T-helper 17 cell (primary cell): Measurements from ENCODE around the gene UBQLN3. TPM values are rescaled to one million over a fixed set of nuclear protein-coding genes. Genes with fewer than 3 reads are reported as not detected.

Experiments used
- ATAC-seq: fragments of 150-1000 bp; cut with Tn5 transposase; 2 replicates; pipeline ENCODE4 v1.10.0; 2021; ENCODE audit warnings: mild to moderate bottlenecking, moderate library complexity
- DNase-seq, 3 donors: peaks; one replicate each; pipeline versions ENCODE4 v3.0.0 to v3.0.0-alpha.2; 2020 to 2021
- H3K9me3 ChIP-seq: one replicate; pipeline ENCODE4 v1.7.0; 2013; ENCODE audit warnings: low read length, mild to moderate bottlenecking; ENCODE audit not compliant: control insufficient read depth, poor library complexity, severe bottlenecking
- H3K27ac Mint-ChIP-seq: one replicate; pipeline ENCODE4 v1.8.0; 2022; ENCODE audit warnings: mild to moderate bottlenecking, moderate library complexity, mixed read lengths
- H3K27me3 Mint-ChIP-seq: one replicate; pipeline ENCODE4 v1.8.0; 2022; ENCODE audit warnings: mixed read lengths
- H3K36me3 Mint-ChIP-seq: one replicate; pipeline ENCODE4 v1.8.0; 2022; ENCODE audit warnings: low read depth, mixed read lengths
- H3K4me1 Mint-ChIP-seq: one replicate; pipeline ENCODE4 v1.8.0; 2022; ENCODE audit warnings: mild to moderate bottlenecking, mixed read lengths
- H3K4me3 Mint-ChIP-seq: one replicate; pipeline ENCODE4 v1.8.0; 2022; ENCODE audit warnings: mild to moderate bottlenecking, moderate library complexity, mixed read lengths
- total RNA-seq, 4 donors: library from RNA in 2 of 4; stranded (reverse) in 2 of 4; gene quantifications; one replicate each; pipeline ENCODE4 v1.2.3 and lab custom pipeline; 2022 to 2026

Gene UBQLN3
- total RNA-seq, 2 donors from 2014 or later: 0.20 TPM; not detected in 1

GRCh38 chr11:5527716-5528115 is 18.0 kb upstream of the UBQLN3 start:
- H3K27me3 Mint-ChIP-seq: peaks cover 42% of the 10 kb centered on the region
- DNase-seq (no peak), ATAC-seq (no peak)
- H3K4me3 Mint-ChIP-seq: no peak overlapping the region
- H3K4me1 Mint-ChIP-seq: no peaks in the 10 kb centered on the region
- H3K9me3 ChIP-seq: no peaks in the 10 kb centered on the region
- H3K36me3 Mint-ChIP-seq: peaks cover 2% of the 10 kb centered on the region
- H3K27ac Mint-ChIP-seq: no peak overlapping the region

- DNase-seq (no peak), ATAC-seq (no peak)
- Mint-ChIP-seq H3K36me3 (no peaks in the 10 kb centered on the region), H3K27ac (no peak overlapping the region), H3K27me3 (peaks cover 25% of the 10 kb centered on the region), H3K4me1 (no peaks in the 10 kb centered on the region), H3K4me3 (no peak overlapping the region)
- H3K9me3 ChIP-seq: no peaks in the 10 kb centered on the region
Observed at GRCh38 chr11:5524756-5525155, 15.0 kb upstream of the UBQLN3 start.

- Mint-ChIP-seq H3K4me1 (no peaks in the 10 kb centered on the region), H3K4me3 (no peak overlapping the region), H3K27me3 (peaks cover 23% of the 10 kb centered on the region), H3K27ac (no peak overlapping the region), H3K36me3 (no peaks in the 10 kb centered on the region)
- ATAC-seq (no peak), DNase-seq (no peak)
- no peaks in the 10 kb centered on the region for H3K9me3 ChIP-seq
Observed at GRCh38 chr11:5522308-5522707, 12.6 kb upstream of the UBQLN3 start.

- no peaks in the 10 kb centered on the region for H3K9me3 ChIP-seq
- H3K27ac Mint-ChIP-seq: no peak overlapping the region
- H3K4me3 Mint-ChIP-seq: no peak overlapping the region
- no peaks in the 10 kb centered on the region for H3K4me1 Mint-ChIP-seq
- peaks cover 16% of the 10 kb centered on the region for H3K27me3 Mint-ChIP-seq
- no peaks in the 10 kb centered on the region for H3K36me3 Mint-ChIP-seq
- ATAC-seq (no peak), DNase-seq (no peak)
Observed at GRCh38 chr11:5521540-5521939, 11.8 kb upstream of the UBQLN3 start.

- Mint-ChIP-seq H3K27ac (no peak within 1 kb of the TSS), H3K27me3 (peaks cover 5% of the 10 kb centered on the region), H3K4me1 (no peaks in the 10 kb centered on the region), H3K4me3 (no peak within 1 kb of the TSS), H3K36me3 (no peaks in the 10 kb centered on the region)
- no peak for ATAC-seq
- DNase-seq: no peak
- no peaks in the 10 kb centered on the region for H3K9me3 ChIP-seq
Observed at GRCh38 chr11:5516599-5516998, 6.8 kb upstream of the UBQLN3 start, which contains the start of gene UBQLNL. Gene UBQLNL (minus strand): TSS chr11:5516699. CDS start chr11:5516441, 258 bp downstream.

- H3K27ac Mint-ChIP-seq: no peak overlapping the region
- H3K4me1 Mint-ChIP-seq: peaks cover under 1% of the 10 kb centered on the region
- H3K4me3 Mint-ChIP-seq: no peak overlapping the region
- H3K9me3 ChIP-seq: no peaks in the 10 kb centered on the region
- DNase-seq (no peak), ATAC-seq (no peak)
- peaks cover 14% of the 10 kb centered on the region for H3K27me3 Mint-ChIP-seq
- H3K36me3 Mint-ChIP-seq: no peaks in the 10 kb centered on the region
Observed at GRCh38 chr11:5514841-5515240, 5.1 kb upstream of the UBQLN3 start.

- H3K27me3 Mint-ChIP-seq: peaks cover 51% of the 10 kb centered on the region
- H3K4me3 Mint-ChIP-seq: no peak overlapping the region
- no peaks in the 10 kb centered on the region for H3K9me3 ChIP-seq
- no peak overlapping the region for H3K27ac Mint-ChIP-seq
- no peaks in the 10 kb centered on the region for H3K36me3 Mint-ChIP-seq
- DNase-seq (no peak), ATAC-seq (no peak)
- peaks cover 6% of the 10 kb centered on the region for H3K4me1 Mint-ChIP-seq
Observed at GRCh38 chr11:5508605-5509004, 1.2 kb downstream of the UBQLN3 start.

GRCh38 chr11:5507933-5508305 is 1.8 kb downstream of the UBQLN3 start:
- Mint-ChIP-seq H3K27ac (no peak overlapping the region), H3K4me1 (peaks cover 6% of the 10 kb centered on the region), H3K36me3 (no peaks in the 10 kb centered on the region), H3K27me3 (peaks cover 51% of the 10 kb centered on the region), H3K4me3 (no peak overlapping the region)
- no peak for ATAC-seq
- no peak for DNase-seq
- H3K9me3 ChIP-seq: no peaks in the 10 kb centered on the region

GRCh38 chr11:5507177-5507932 is 2.4 kb downstream of the UBQLN3 start:
- Mint-ChIP-seq H3K4me3 (no peak overlapping the region), H3K36me3 (no peaks in the 10 kb centered on the region), H3K27me3 (peaks cover 55% of the 10 kb centered on the region), H3K4me1 (peaks cover 6% of the 10 kb centered on the region), H3K27ac (no peak overlapping the region)
- no peak for ATAC-seq
- DNase-seq: no peak
- no peaks in the 10 kb centered on the region for H3K9me3 ChIP-seq

- ATAC-seq (no peak), DNase-seq (no peak)
- Mint-ChIP-seq H3K4me3 (no peak overlapping the region), H3K27me3 (peaks cover 65% of the 10 kb centered on the region), H3K4me1 (peaks cover 6% of the 10 kb centered on the region), H3K27ac (no peak overlapping the region), H3K36me3 (peaks cover 2% of the 10 kb centered on the region)
- no peaks in the 10 kb centered on the region for H3K9me3 ChIP-seq
Observed at GRCh38 chr11:5505363-5506048, 4.3 kb downstream of the UBQLN3 start.

- ATAC-seq: no peak
- Mint-ChIP-seq H3K4me1 (peaks cover 2% of the 10 kb centered on the region), H3K36me3 (peaks cover 2% of the 10 kb centered on the region), H3K4me3 (no peak overlapping the region), H3K27ac (no peak overlapping the region), H3K27me3 (peaks cover 63% of the 10 kb centered on the region)
- H3K9me3 ChIP-seq: no peaks in the 10 kb centered on the region
- no peak for DNase-seq
Observed at GRCh38 chr11:5504403-5504921, 5.3 kb downstream of the UBQLN3 start.

- no peak overlapping the region for H3K27ac Mint-ChIP-seq
- no peak for DNase-seq
- peaks cover 38% of the 10 kb centered on the region for H3K27me3 Mint-ChIP-seq
- ATAC-seq: no peak
- H3K9me3 ChIP-seq: no peaks in the 10 kb centered on the region
- H3K4me3 Mint-ChIP-seq: no peak overlapping the region
- peaks cover 2% of the 10 kb centered on the region for H3K36me3 Mint-ChIP-seq
- no peaks in the 10 kb centered on the region for H3K4me1 Mint-ChIP-seq
Observed at GRCh38 chr11:5500393-5500801, 9.4 kb downstream of the UBQLN3 start.

- peaks cover 2% of the 10 kb centered on the region for H3K36me3 Mint-ChIP-seq
- no peaks in the 10 kb centered on the region for H3K4me1 Mint-ChIP-seq
- H3K9me3 ChIP-seq: no peaks in the 10 kb centered on the region
Observed at GRCh38 chr11:5499671-5500070, 10.1 kb downstream of the UBQLN3 start.

More at GRCh38 chr11:5499671-5500070, 10.1 kb downstream of the UBQLN3 start:
- no peak overlapping the region for H3K27ac Mint-ChIP-seq
- no peak overlapping the region for H3K4me3 Mint-ChIP-seq
- ATAC-seq (no peak), DNase-seq (no peak)
- peaks cover 32% of the 10 kb centered on the region for H3K27me3 Mint-ChIP-seq
